HEK293 (cell line): ENCODE results near the gene C3orf80.

Experiments used
- ZNF146 ChIP-seq: fragments of 450-650 bp; formaldehyde crosslinking; IDR thresholded peaks from 2 replicates; pipeline ENCODE4 v1.5.1; 2016; ENCODE audit warnings: missing biosample characterization, missing genetic modification characterization
- TF ChIP-seq, protein P1 (sequence below): fragments of 450-650 bp; formaldehyde crosslinking; IDR thresholded peaks from 2 replicates; pipeline ENCODE4 v1.5.1; 2016; ENCODE audit warnings: missing biosample characterization, missing genetic modification characterization
- TF ChIP-seq, protein P2 (sequence below): fragments of 450-650 bp; formaldehyde crosslinking; IDR thresholded peaks from 2 replicates; pipeline ENCODE4 v1.5.1; 2016; ENCODE audit warnings: missing biosample characterization, missing genetic modification characterization

DNA sequence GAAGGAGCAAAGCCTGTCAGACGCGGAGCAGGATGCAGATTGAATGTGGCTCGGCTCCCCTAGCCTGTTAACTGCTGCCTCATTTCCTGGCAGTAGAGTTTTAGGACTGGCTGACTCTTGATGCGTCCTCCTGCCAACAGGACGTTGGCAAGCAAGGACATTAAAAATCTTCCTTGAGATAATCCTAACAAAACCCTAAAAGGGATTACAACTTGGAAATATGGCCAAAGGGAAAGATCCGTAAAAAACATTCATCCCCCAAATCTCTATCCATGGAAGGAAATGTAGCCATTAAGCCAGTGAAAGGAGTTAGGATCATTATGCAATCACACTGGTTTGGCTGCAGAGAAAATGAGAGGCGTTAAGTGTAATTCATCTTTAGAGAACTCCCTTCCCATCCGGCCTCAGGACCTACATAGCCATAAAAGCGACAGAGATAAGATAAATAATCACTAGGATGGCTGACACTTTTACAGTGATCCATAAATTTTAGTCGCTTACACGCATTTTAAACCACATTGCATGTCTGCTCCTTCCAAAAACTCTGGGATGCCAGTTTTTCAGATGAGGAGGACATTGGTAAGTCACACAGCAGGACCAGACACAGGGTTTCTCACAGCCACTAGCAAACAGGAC, 44.5 kb upstream of the C3orf80 start:
- TF ChIP-seq, protein P1, sequence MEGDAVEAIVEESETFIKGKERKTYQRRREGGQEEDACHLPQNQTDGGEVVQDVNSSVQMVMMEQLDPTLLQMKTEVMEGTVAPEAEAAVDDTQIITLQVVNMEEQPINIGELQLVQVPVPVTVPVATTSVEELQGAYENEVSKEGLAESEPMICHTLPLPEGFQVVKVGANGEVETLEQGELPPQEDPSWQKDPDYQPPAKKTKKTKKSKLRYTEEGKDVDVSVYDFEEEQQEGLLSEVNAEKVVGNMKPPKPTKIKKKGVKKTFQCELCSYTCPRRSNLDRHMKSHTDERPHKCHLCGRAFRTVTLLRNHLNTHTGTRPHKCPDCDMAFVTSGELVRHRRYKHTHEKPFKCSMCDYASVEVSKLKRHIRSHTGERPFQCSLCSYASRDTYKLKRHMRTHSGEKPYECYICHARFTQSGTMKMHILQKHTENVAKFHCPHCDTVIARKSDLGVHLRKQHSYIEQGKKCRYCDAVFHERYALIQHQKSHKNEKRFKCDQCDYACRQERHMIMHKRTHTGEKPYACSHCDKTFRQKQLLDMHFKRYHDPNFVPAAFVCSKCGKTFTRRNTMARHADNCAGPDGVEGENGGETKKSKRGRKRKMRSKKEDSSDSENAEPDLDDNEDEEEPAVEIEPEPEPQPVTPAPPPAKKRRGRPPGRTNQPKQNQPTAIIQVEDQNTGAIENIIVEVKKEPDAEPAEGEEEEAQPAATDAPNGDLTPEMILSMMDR (tag by site-specific recombination) = no peak
- TF ChIP-seq ZNF146 (tag by site-specific recombination) = no peak
- TF ChIP-seq, protein P2, sequence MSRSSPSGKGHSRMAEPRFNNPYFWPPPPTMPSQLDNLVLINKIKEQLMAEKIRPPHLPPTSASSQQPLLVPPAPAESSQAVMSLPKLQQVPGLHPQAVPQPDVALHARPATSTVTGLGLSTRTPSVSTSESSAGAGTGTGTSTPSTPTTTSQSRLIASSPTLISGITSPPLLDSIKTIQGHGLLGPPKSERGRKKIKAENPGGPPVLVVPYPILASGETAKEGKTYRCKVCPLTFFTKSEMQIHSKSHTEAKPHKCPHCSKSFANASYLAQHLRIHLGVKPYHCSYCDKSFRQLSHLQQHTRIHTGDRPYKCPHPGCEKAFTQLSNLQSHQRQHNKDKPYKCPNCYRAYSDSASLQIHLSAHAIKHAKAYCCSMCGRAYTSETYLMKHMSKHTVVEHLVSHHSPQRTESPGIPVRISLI (tag by site-specific recombination) = no peak
